Activated naive CD4-positive, alpha-beta T cell treated with anti-CD3 and anti-CD28 coated beads, Interleukin-2, amount 50 U/mL, for 16 hours (primary cell): ENCODE results near the gene ZEB2.

Source experiments
- DNase-seq: peaks from one replicate; pipeline ENCODE4 v3.0.0-alpha.2; 2020

The ZEB2 gene

DNA sequence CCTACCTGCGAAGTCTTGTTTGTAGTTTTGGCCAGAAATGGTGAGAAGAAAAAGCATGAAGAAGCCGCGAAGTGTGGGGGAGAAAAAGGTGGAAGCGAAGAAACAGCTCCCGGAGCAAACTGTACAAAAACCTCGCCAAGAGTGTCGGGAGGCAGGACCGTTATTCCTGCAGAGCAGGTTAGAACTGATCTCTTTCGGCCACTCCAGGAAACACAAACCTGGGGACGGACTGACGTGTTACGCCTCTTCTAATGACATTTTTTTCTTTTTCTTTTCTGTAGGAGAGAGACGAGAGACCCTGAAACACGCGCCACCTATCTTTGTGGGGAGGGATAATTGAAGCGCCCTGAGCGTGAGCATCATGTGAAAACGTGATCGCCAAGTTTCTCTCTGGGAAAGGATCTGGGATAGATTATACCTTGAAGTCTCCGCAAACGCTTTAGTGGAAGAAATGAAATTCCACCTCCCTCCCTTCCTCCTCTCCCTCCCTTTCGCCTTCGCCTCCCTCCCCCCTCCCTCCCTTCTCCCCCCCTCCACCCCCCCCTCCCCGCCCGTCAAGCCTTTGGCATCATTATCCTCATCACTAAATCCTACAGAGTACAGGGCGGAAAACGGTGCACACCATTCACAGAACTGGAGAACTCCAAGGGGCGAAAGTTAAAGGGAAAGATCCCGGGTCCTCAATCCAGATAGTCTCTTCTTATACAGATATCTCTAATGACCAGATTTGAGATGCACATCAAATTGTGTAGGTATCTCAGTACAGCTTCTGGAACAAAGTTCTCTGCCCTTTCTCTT is at the start of gene ZEB2:
ZEB2 (minus strand) TSS at position 186 of the 798 bp plus-strand sequence. CDS start 2,769 bp downstream, outside the sequence.
- DNase-seq, result no peak

DNA sequence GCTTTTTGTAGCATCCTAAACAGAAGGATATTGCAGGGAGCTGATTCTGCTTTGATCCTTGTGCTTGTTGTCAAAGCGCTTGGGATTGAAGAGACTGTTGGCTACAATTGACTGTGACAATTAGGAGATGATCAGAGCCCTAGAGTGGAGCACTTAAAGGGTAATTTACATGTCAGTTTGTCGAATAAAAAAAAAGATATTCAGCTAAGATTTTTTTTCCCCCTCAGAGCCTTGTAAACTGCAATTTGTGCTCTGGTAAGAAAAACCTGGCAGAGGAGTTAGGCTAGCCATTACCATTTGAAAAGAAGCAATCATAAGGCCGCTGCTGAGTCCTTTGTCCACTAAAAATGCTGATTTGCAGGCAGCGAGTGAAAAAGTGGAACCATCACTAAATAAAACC is 47.8 kb upstream of the ZEB2 start:
- DNase-seq, result no peak

DNA sequence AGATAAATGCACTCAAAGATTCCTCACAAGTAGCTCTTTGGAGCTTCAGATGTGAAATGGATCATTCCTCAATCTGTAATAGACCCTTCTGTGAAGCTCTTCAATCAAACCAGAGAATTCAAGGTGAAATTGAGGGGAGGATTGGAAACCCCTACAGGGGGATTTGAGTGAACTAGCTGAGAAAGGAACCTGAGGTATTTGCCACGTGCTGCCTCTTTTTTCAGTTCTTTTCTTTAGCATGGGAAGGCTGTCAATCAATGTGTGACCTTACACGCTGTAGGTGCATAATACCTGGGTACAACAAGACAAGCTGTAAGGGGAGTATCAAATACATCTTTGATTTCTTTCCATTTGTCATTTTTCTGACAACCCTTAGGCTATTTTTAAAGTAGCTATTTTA is 46.5 kb upstream of the ZEB2 start:
- no peak for DNase-seq

DNA sequence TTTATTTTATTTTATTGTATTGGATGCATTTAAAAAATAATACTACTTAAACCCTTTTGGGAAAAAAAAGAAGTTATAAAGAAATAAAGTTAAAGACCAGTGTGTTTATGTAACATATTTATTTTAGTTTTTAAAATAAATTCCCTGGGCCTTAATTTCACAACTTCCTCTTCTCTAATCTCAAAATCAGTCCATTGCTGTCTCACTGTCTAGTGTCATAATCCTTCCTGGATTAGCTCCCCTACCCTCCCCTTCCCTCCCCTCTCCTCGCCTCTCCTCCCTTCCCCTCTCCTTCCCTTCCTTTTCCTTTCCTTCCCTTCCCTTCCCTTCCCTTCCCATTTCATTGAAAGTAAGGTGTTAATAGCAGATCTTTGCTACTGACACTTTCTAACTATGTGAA is 40.3 kb upstream of the ZEB2 start:
- DNase-seq, result no peak

DNA sequence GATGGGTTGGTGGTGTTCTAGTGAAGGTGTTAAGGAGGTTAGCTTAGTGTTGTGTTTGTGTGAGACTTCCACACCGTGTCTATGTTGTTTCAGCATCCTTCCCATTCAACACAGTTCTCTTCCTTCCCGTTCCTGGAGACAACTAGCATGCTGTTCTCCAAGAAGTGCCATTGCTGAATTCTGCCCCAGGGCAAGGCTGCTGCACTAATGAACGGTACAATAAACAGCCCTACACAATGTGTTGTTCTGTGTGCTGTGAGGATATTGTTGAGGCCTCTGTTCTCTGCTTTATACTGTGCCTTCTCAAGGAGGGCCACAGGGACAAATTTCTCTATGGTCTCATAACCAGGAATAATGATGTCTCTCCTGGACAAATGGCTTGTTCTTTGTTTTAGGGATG is 39.8 kb upstream of the ZEB2 start:
- DNase-seq, result no peak

DNA sequence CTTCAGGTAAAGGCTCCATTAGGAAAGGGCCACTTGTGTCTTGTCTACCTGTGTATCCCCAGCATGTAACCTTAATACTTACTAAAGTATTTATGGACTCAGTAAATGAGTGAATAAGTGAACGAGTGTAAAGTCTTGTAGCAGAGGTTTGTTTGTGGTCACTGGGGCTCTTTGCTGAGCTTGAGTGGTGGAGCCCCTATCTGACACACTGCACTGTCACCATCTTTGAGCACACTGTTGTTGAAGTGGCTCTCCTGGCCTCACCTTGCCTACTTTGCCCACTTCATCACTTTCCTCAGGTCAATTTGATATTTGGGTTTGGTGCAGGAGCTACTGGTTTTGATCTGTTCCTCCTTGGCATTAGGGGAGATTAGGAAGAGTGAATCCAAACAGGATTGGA is 39.3 kb upstream of the ZEB2 start:
- no peak for DNase-seq

DNA sequence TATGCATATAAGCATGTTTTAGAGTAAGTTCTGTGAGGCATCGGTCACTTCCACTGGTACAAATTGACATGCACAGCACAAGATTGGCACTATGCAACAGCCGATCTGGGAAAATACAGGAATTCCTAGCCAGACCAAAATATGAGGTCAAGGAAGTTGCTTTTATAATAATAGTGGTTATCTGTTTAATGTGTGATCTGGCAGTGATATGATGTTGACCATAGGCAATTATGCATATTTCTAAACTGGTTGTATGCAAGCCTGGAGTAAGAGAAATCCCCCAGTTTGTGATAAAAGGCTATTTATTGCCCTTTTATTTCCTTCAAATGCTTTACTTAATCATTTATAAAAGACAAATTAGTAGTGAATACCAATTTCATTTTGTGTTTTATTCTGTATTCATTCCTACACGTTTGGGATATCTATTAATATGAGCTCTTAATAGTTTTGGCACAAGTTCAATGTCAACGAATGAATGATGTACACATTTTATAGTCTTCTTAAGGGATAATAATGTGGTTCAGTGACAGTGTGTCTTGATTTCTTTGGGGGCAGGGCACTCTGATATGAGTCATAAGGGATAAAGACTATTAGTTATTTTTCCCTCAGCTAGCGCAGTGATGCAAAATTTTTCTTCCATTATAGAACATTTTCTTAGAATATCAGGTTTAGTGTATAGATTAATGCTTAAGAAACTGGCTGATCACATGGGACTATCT is 34.7 kb upstream of the ZEB2 start:
- DNase-seq, result no peak

DNA sequence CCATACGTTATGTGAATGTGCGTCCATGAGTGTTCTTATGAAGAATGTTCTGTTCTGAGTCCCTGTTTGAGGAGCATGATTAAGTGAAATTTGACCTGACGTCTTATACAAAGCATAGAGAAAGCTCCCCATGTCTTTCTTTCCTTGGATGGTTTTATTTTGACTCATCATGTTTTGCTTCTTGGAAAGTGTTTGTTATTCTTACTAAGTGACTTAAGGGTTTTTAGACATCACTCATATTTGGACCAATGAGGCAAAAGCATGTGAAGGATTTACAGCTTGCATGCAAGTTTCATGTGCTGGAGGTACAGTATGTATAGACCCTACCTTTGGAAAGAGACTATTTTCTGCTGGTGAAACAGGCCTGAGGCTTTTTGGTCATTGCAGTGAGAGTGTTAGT is 33.5 kb upstream of the ZEB2 start:
- no peak for DNase-seq

DNA sequence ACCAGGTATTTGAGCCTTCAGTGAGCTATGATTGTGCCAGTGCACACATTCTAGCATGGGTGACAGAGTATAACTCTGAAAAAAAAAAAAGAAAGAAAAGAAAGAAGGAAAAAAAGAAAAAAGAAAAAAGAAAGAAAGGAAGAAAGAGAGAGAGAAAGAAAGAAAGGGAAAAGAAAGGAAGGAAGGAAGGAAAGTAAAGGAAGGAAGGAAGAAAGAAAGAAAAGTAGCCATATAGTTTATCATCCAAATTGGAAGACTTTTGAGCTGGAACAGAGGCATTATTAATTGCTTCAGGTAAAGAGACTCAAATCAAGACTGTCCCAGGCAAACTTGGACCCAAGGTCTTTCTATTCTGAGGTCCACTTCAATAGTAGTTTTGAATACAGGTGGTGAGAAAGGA is 32.9 kb upstream of the ZEB2 start:
- no peak for DNase-seq

DNA sequence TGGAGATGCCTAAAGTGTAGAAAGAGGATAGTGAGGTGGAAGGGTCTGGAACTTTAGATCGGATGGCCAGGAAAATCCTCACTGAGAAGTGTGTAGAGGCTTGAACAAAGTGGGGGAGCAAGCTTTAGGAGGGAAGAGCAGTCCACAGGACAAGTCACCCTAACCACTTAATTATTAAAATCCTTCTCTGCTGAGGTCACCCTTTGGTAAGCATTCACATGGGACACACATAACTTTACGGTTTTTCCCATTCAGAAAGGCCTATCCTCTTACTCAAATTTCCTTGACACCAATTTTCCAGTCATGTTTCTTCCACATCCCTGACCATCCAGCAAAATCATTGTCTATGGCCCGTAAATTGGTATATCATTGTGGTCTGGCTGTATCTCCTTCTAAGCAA is 31.0 kb upstream of the ZEB2 start:
- DNase-seq, result no peak

DNA sequence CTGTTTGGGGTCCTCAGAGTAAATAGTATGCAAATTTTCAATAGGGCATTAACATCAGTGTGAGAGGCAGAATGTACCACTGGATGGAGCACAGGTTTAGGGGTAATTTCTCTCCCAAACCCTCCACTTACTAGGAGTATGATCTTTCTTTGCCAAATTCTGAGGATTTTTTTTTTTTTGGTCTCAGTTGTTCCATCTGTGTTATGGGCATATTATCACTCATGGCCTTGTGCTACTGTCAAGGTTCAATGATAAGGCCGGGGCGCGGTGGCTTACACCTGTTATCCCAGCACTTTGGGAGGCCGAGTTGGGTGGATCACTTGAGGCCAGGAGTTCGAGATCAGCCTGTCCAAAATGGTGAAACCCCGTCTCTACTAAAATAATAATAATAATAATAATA is 30.2 kb upstream of the ZEB2 start:
- no peak for DNase-seq

DNA sequence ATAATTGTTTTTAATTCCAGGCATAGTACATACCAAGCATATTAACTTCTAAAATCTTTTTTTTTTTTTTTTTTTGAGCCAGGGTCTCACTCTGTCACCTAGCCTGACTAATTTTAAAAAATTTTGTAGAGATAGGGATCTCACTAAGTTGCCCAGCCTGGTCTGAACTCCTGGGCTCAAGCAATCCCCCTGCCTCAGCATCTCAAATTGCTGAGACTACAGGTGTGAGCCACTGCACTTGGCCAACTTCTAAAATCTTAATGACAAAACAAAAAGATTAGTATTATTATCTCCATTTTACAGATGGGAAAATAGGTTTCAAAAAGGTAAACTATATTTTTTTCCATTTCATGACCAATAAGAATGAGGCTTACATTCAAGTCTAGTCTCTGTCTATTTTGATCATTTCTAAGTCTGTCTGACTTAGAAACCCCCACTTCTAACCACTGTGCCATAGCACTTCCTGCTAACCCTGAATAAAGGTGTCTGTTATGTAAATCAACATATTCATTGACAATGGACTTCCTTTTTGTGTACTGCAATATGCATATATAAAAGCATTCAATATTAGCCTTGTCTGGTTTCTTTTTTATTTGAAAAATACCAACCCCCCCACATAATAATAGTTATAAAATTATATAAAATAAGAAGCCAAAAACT is 28.7 kb upstream of the ZEB2 start:
- no peak for DNase-seq

DNA sequence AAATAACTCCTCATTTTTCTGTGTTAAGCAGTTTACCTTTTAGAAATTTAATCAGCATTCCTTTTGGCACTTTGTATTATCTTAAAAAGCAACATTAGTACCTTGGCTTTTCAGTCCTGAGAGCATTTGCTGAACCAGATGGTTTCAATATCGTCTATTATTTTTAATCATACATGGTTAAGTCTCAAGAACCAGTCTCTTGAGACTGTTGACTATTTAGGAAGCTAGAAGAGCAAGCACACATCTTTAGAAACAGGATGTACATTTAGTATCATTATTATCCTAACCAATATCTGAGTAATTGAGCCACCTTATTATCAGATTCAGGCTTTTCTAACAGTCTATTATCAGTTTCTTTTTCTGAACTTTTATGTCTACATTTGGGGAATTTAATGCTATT is 28.2 kb upstream of the ZEB2 start:
- DNase-seq, result no peak

DNA sequence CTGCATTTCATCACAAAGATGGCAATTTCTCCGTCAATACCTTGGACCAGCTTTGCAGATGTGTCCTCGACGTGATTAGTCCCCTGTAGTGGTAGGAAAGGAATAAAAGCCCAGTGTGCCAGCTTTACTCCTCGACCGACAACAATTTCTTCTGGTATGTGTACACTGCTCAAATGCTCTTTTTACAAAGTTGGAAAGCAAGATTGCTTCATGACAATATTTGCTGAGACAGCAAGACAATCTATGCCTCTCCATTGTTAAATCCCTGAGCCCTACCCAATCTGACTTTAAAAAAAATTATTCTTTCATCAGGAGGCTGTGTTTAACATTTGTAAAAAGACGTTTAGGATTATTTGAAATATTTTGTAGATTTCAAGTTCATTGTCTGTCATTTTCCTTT is 27.6 kb upstream of the ZEB2 start:
- no peak for DNase-seq

DNA sequence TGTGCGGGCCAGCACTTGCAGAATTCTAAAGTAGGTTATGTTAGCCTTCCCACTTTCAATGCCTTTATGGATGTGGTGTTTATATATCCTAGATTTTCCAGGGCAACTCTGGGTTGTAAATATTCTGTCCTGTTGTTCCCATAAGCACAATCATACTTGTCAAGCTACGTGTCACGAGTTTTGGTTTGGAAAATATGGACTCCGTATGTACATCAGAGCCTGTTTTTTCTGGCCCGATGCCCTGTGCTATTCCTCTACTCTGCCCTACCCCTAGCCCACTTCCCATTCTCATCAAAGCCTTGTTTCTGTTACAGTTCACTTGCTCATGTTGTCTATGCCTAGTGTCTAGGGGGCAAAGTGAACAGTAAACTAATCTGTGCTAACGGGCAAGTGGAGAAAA is 27.0 kb upstream of the ZEB2 start:
- no peak for DNase-seq

DNA sequence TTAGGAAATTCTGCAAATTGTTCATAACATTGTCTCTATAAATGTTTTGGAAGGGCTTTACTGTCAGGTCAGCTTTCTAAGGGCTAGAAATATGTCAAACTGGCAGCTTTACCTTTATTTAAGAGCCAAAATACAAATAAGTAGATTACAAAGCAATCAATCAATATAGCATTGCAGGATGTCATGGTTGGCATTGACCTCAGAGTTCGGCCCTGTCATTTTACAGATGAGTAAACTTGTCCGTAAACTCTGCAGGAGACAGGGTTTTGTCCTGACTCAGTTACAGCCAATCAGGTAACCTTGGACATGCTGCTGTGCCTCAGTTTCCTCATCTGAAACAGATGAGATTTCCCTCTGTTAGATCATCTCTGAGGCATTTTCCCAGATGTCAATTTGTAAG is 25.9 kb upstream of the ZEB2 start:
- DNase-seq, result no peak

DNA sequence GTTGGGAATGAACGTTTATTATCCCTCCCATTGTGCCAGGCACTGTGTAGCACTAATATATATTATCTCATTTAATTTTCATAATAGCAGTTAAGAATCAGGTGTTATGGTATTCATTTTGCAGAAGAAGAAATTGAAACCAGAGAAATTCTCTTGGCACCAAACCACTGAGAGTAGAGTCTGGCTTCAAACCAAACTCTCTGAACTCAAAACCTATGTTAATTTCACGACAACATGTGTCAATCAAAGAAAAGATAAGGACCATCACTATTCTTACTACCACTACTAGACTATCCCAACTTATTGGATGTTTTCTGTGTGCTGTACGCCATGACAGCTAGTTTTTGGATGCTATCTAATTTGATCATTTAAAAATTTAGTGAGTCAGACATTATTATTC is 24.1 kb upstream of the ZEB2 start:
- DNase-seq, result no peak

DNA sequence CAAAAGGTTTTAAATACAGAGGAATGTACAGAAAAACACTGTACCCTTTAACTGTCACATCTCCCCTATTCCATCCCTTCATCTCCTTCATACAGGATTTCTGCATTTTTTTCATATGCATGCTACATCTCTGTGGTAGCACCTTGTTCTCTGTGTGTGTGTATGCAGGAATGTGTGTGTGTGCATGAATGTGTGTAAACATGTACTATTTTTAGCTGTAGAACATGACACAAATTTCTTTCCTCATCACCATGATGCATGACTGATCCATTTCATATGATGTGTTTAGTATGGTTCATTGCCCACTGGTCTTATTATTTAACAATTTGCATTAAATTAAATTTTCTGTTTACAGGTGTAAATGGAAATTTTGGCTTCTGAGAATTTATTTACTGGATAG is 21.5 kb upstream of the ZEB2 start:
- DNase-seq, result no peak

DNA sequence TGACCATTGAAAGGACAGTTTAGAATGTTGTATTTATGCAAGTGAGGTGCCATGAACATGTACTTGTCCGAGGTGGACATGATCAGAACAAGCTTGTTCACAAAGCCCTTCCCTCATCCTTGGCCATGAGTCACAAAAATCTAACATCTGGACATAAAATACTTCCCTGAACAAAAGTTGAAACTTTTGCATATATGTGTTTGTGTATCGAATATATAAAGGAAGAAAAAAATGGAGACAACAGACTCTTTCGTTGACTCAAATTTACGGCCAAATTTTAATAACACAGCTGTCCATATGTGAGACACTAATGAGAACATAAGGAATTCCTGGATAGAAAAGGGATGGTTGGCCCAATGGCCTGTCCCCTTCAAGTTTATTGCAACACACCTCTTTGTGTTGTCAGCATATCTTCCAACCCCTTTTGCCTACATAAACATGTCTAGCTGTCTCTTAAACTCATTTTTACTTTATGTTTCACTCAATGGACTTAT is 19.4 kb upstream of the ZEB2 start:
- no peak for DNase-seq

DNA sequence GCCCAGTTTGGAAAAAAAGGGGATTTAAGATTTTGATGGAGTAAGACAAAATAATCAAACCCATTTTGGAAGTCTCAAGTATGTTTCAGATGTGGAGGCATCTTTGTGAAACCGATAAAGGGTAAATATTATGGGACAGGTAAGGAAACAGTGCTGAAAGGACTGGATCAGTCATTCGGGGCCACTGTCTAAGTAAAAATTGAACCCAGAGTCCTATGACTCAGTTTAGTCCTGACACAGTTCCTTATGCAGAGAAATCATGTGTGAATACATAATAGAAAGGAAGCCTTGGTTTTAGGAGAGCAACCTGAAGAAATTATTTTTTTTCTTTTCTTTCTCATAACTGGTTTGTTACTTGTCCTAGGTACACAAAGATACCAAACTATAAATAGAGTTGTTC is 15.4 kb upstream of the ZEB2 start:
- DNase-seq, result no peak

DNA sequence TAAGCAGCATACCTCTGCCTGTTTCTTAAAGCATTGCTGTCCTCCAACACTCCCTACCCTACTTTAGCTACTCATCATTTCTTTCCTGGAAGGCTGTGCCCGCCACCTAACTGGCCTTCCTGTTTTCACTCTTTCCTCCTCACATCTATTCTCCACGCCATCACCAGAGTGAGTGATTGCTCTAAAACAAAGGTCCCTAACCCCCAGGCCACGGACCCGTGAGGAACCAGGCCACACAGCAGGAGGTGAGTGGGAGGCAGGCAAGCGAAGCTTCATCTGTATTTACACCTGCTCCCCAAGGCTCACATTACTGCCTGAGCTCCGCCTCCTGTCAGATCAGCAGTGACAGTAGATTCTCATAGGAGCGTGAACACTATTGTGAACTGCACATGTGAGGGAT is 13.3 kb upstream of the ZEB2 start:
- no peak for DNase-seq

DNA sequence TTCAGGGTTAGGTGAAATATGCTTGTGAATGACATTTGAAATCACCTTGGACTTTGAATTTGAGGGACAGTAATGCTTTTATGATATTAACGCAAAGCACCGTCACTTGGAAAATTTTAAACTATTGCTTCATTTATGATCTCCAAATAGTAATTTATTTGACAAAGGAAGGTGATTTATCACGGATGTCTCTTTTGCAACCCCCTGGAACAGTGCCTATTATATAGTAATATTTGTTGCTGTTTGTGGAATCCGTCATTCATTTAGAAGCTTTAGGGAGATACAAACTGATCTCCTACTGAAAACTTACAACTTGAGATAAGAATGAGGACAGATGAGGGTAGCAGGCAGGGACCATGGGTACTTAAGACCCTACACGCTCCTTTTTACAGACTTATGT is 10.7 kb upstream of the ZEB2 start:
- no peak for DNase-seq

DNA sequence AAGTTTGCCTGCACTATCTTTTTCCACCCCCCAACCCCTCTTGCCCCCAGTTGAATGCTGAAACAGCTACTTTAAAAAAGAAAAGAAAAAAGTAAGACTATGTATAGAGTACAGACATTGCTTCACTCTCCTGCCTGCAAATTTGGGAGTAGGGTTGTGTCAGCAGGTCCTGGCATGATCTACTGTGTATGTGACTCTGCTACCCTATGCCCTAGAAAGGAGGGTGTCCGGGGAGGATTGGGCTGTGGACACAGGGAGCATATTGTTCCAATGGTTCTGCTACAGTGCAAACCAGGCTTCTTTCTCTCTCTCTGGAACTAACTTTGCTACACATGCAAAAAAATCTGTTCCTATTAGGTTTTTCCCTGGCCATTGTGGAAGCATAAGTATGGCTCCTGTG is 9.9 kb upstream of the ZEB2 start:
- DNase-seq, result no peak

DNA sequence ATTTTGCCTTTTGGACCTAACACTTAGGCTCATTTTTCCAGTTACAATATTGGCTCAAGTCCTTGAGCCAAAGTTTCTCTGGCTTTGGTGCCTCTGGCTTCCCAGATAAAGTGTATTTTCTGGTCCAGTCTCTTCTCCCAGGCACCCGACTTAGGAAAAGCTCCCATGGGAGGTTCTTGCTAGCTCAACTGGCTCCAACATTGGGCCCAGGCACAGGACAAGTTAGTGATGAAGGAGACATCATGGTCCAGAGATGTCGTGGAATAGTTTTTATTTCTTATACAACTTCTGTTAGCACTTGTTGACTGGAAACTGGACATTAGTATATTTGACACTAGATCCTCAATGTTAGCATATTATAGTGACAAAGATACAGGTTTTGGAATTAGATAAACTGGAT is 8.2 kb upstream of the ZEB2 start:
- no peak for DNase-seq
